Epithelial cell of esophagus (primary cell): ENCODE measurements around the gene PLA2R1.

Experiments
- DNase-seq: peaks from one replicate; pipeline ENCODE4 v3.0.0; 2010; ENCODE audit warnings: low read depth
- H3K4me3 ChIP-seq: 2 replicates; pipeline ENCODE4 v1.5.1; 2011; ENCODE audit warnings: mild to moderate bottlenecking, low read length, control low read depth
- TF ChIP-seq, protein P1 (sequence below): IDR thresholded peaks from 2 replicates; pipeline ENCODE4 v1.5.1; 2011; ENCODE audit warnings: low read depth, mild to moderate bottlenecking, low read length, control low read depth, inconsistent platforms; ENCODE audit not compliant: insufficient read depth; ENCODE audit errors: missing control alignments

The PLA2R1 gene

DNA sequence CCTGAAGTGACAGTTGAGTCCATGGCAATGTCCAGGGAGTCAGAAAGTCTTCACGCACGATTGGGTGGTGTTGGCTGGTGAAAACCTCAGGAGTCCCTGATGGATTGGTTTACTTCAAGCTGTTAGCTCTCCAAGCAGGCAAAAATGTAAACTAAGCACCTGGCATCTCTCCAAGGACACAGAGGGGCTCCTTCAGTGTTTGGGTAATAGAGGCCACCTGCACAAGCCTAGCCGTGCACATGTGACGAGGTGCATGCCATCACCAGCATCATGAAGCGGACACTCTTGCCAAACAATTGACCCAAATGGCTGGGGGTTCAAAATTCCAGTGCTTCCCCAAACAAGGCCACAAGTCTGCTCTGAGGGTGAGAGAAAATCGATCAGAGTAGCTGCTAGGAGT is 159.7 kb downstream of the PLA2R1 start:
- TF ChIP-seq, protein P1, sequence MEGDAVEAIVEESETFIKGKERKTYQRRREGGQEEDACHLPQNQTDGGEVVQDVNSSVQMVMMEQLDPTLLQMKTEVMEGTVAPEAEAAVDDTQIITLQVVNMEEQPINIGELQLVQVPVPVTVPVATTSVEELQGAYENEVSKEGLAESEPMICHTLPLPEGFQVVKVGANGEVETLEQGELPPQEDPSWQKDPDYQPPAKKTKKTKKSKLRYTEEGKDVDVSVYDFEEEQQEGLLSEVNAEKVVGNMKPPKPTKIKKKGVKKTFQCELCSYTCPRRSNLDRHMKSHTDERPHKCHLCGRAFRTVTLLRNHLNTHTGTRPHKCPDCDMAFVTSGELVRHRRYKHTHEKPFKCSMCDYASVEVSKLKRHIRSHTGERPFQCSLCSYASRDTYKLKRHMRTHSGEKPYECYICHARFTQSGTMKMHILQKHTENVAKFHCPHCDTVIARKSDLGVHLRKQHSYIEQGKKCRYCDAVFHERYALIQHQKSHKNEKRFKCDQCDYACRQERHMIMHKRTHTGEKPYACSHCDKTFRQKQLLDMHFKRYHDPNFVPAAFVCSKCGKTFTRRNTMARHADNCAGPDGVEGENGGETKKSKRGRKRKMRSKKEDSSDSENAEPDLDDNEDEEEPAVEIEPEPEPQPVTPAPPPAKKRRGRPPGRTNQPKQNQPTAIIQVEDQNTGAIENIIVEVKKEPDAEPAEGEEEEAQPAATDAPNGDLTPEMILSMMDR, result no peak
- H3K4me3 ChIP-seq, result no peak overlapping the region
- DNase-seq, result no peak

DNA sequence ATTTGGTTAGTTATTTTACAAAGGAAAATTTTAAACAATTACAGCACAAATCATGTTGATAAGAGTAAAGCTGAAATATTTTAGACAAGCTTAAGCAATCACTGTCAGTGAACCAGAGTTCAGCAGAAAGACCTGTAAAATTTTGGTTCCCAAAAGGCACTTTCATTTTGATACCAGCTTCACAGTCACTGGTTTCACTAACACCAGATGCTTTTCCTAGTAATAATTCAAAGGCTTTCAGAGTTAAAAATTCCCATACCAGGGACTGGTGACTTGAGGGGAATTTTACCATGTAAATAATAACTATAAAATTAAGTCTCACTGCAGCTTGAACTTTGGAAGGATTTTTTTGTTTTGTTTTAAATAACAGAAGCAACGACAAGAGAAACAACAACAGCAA is 162.1 kb downstream of the PLA2R1 start:
- TF ChIP-seq, protein P1, result no peak
- no peak for DNase-seq
- no peak overlapping the region for H3K4me3 ChIP-seq

DNA sequence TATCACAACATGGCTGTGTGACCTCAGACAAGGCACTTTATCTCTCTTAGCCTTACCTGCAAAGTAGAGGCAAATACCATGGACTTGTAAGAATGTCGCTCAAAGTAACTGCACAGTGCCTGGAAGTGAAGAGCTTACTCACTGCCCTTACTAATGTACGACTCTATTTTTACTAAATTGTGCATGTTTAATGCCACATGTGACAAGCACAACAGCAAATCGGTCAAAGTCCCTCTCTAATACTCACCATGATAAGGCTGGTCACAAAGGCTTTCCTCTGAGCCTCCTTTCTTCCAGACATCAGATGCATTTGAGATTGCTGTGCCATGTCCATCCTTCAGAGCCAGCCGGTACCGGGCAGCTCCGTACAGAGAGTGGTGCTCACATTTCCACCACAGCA is 164.0 kb downstream of the PLA2R1 start:
- no peak for DNase-seq
- no peak overlapping the region for H3K4me3 ChIP-seq
- TF ChIP-seq, protein P1, result no peak

DNA sequence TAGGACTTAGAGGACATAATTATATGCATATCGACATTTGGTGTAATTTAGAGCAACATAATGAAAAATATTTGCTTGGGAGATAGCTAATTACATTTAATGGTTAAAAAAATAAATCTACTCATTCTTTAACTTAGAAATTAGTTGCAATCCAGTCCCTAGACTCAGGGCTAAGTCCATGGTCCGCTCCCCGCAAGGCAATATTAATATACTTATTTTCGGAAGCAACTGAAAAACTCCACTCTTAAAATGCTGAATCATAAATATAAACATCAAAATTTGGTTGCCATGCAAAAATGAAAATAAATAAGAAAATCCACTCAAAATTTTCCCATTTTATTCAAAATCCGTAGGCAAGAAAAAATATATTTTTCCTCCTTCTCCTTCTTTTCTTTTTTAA is 164.7 kb downstream of the PLA2R1 start:
- no peak for DNase-seq
- no peak overlapping the region for H3K4me3 ChIP-seq
- TF ChIP-seq, protein P1, result no peak

DNA sequence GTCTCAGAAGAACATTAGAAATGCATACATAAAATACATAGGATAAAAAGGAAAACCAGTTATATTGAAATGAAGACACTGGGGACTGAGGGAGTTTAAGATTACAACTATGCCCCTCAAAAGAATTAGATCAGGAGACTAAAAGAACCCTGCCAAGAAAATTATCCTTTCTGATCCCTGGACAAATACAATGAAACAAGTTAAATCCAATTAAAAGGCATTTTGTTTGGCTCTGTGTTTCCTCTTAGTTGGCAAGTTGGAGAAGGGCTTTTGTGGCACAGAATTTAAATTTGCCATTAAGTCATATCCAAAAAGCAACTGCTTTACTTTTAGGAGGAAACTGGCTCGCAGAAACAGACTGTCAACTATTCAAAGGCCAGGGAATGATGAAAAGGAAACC is 165.3 kb downstream of the PLA2R1 start:
- H3K4me3 ChIP-seq, result no peak overlapping the region
- TF ChIP-seq, protein P1, result no peak
- no peak for DNase-seq

DNA sequence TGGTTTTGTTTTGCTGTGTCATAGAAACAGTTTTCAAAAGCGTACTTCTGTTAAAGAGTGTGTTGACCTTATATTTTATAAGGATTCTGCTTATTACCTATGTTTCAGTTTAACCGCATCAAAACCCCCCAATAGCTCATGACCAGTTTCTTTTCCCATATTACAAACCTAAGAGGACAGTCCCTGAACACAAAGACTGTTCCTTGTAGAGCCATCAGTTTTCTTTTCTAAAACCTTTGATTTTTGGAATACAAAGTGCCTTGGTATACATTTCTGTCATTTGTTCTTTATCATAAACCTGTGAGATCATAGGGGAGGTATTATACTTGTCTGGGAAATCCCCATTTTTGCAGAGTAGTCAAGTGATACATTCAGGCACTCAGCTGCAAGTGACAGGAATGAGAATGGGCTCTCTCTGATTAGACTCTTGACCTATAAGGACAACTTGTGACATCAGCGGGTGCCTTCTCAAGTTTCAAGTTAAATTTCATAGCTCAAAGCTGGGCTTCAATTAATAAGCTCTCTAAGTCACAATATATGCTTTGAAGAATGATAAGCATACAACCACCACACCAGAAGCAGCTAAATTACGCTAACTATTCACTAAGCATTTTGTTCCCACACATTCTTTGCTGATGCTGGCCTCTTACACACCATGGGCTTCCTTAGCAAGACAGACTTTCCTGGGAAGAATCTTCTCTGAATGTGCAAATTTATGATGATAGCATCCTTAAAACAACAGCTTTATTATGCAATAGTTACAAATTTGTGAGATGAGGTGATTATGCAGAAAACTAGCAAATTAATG is 167.0 kb downstream of the PLA2R1 start:
- TF ChIP-seq, protein P1, result no peak
- H3K4me3 ChIP-seq, result no peak overlapping the region
- peak; percentile 15 for DNase-seq
